Kidney epithelial cell (primary cell): Measurements from ENCODE around the gene OR1F1. TPM values are rescaled to one million over a fixed set of nuclear protein-coding genes. Genes with fewer than 3 reads are reported as not detected.

Experiments used
- DNase-seq: peaks from one replicate; pipeline ENCODE4 v3.0.0-alpha.2; 2010; ENCODE audit warnings: low read depth
- H3K27me3 ChIP-seq: 2 replicates; pipeline ENCODE4 v1.6.0; 2011; ENCODE audit warnings: low read length; ENCODE audit not compliant: control insufficient read depth, insufficient read depth
- H3K36me3 ChIP-seq: 2 replicates; pipeline ENCODE4 v1.5.1; 2011; ENCODE audit warnings: low read length; ENCODE audit not compliant: control insufficient read depth, insufficient read depth
- H3K4me3 ChIP-seq: 2 replicates; pipeline ENCODE4 v1.5.1; 2011; ENCODE audit warnings: low read depth, mild to moderate bottlenecking, control low read depth, low read length
- CTCF ChIP-seq: IDR thresholded peaks from 2 replicates; pipeline ENCODE4 v1.5.1; 2011; ENCODE audit warnings: mild to moderate bottlenecking, moderate library complexity, low read length, control low read depth, inconsistent platforms; ENCODE audit not compliant: insufficient read depth, poor library complexity, severe bottlenecking
- total RNA-seq: library from RNA; depleted of rRNA; stranded (reverse); fragments of >200 nt; gene quantifications from 2 replicates; pipeline ENCODE4 v1.2.3, GENCODE V29; 2015

Gene OR1F1
- total RNA-seq, 1 donor from 2014 or later: not detected

- Histone ChIP-seq H3K4me3 (no peak overlapping the region), H3K27me3 (no peaks in the 10 kb centered on the region), H3K36me3 (no peaks in the 10 kb centered on the region)
- no peak for DNase-seq
- no peak for TF ChIP-seq CTCF
These were observed 60.6 kb downstream of the OR1F1 start for GRCh38 chr16:3248596-3248995.

GRCh38 chr16:3249020-3249419, 61.0 kb downstream of the OR1F1 start:
- H3K27me3 ChIP-seq: no peaks in the 10 kb centered on the region

GRCh38 chr16:3249451-3249850, 61.4 kb downstream of the OR1F1 start:
- no peak for DNase-seq
- peaks cover 2% of the 10 kb centered on the region for H3K27me3 ChIP-seq
- no peak for TF ChIP-seq CTCF

More at GRCh38 chr16:3249020-3249419, 61.0 kb downstream of the OR1F1 start:
- TF ChIP-seq CTCF: no peak
- Histone ChIP-seq H3K36me3 (no peaks in the 10 kb centered on the region), H3K4me3 (no peak overlapping the region)
- no peak for DNase-seq

GRCh38 chr16:3252967-3253366, 65.0 kb downstream of the OR1F1 start:
- no peak overlapping the region for H3K4me3 ChIP-seq
- TF ChIP-seq CTCF: no peak
- no peaks in the 10 kb centered on the region for H3K36me3 ChIP-seq
- DNase-seq: no peak
- peaks cover 2% of the 10 kb centered on the region for H3K27me3 ChIP-seq

More at GRCh38 chr16:3249451-3249850, 61.4 kb downstream of the OR1F1 start:
- Histone ChIP-seq H3K36me3 (no peaks in the 10 kb centered on the region), H3K4me3 (no peak overlapping the region)

GRCh38 chr16:3254309-3254708, 66.3 kb downstream of the OR1F1 start:
- DNase-seq: no peak
- Histone ChIP-seq H3K36me3 (no peaks in the 10 kb centered on the region), H3K4me3 (no peak overlapping the region), H3K27me3 (peaks cover 2% of the 10 kb centered on the region)
- no peak for TF ChIP-seq CTCF

Other genes with a start within 250 kb of the OR1F1 start
- gene KREMEN2, start 223.9 kb upstream of the OR1F1 start, total RNA-seq: 0.04 and 1.3 TPM in 2 replicates
- gene PAQR4, start 218.9 kb upstream of the OR1F1 start, total RNA-seq: 14.2 and 15.2 TPM in 2 replicates
- 5.1 and 6.1 TPM in 2 replicates for gene PKMYT1, start 207.8 kb upstream of the OR1F1 start, total RNA-seq
- gene CLDN9, start 175.3 kb upstream of the OR1F1 start, total RNA-seq: 1.0 and 3.1 TPM in 2 replicates
- gene CLDN6, start 170.0 kb upstream of the OR1F1 start, total RNA-seq: 319 and 359 TPM in 2 replicates
- gene TNFRSF12A, start 167.8 kb upstream of the OR1F1 start, total RNA-seq: 572 and 754 TPM in 2 replicates
- 10.2 and 18.4 TPM in 2 replicates for gene HCFC1R1, start 164.3 kb upstream of the OR1F1 start, total RNA-seq
- 12.2 and 17.0 TPM in 2 replicates for gene THOC6, start 164.2 kb upstream of the OR1F1 start, total RNA-seq
- gene BICDL2, start 151.3 kb upstream of the OR1F1 start, total RNA-seq: 6.9 and 9.2 TPM in 2 replicates
- 0.17 TPM in 1 of 2 replicates, not detected in the other for gene MMP25, start 141.6 kb upstream of the OR1F1 start, total RNA-seq
- 621 and 682 TPM in 2 replicates for gene IL32, start 122.6 kb upstream of the OR1F1 start, total RNA-seq
- gene ZSCAN10, start 88.9 kb upstream of the OR1F1 start, total RNA-seq: not detected in 2 replicates
- 25.1 and 27.9 TPM in 2 replicates for gene ZNF205, start 75.6 kb upstream of the OR1F1 start, total RNA-seq
- gene ZNF213, start 53.2 kb upstream of the OR1F1 start, total RNA-seq: 13.7 and 16.6 TPM in 2 replicates
- 5.0 and 7.9 TPM in 2 replicates for gene ZNF200, start 47.0 kb downstream of the OR1F1 start, total RNA-seq
- 0.14 and 0.21 TPM in 2 replicates for gene MEFV, start 68.4 kb downstream of the OR1F1 start, total RNA-seq
- gene ZNF263, start 95.3 kb downstream of the OR1F1 start, total RNA-seq: 42.1 and 44.5 TPM in 2 replicates
- 3.1 and 3.4 TPM in 2 replicates for gene TIGD7, start 117.2 kb downstream of the OR1F1 start, total RNA-seq
- gene ZNF75A, start 117.3 kb downstream of the OR1F1 start, total RNA-seq: 17.8 and 19.5 TPM in 2 replicates
- 0.08 TPM in 1 of 2 replicates, not detected in the other for gene OR2C1, start 167.7 kb downstream of the OR1F1 start, total RNA-seq
- 8.1 and 12.0 TPM in 2 replicates for gene ZSCAN32, start 212.8 kb downstream of the OR1F1 start, total RNA-seq
- gene ZNF174, start 213.0 kb downstream of the OR1F1 start, total RNA-seq: 8.0 and 12.2 TPM in 2 replicates